HK-2 (cell line): ENCODE measurements around the gene GRIK2.
"Not testable (repeated sequence)": the region's sequence is repeated elsewhere in the genome, so short reads cannot be mapped to it uniquely, and the experiment has no call there.

ENCODE experiments used
- DNase-seq: peaks from one replicate; pipeline ENCODE4 v3.0.0-alpha.2; 2018; ENCODE audit not compliant: unreplicated experiment

Gene GRIK2

DNA sequence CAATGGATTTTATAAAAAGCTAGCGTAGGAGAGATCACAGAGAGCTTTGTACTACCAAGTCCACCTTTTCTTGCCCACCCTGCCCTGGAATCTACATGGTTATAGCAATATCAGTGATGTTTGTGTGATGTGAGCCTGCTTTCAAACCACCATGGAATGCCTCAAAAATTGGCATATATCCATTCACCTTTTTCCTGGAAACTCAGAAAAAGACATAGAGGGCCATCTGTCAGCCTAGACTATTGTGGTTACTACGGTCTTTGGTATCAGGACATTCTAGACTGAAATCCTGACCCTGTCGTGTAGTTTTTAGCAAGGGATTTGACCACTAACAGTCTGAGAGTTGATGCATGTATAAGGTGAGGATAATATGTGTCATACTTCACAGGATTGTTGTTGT is 239.6 kb downstream of the GRIK2 start:
- no peak for DNase-seq

GRCh38 chr6:101638865-101639264 is 245.4 kb downstream of the GRIK2 start:
- not testable (repeated sequence) for DNase-seq

GRCh38 chr6:101640131-101640530 is 246.6 kb downstream of the GRIK2 start:
- DNase-seq, result no peak

DNA sequence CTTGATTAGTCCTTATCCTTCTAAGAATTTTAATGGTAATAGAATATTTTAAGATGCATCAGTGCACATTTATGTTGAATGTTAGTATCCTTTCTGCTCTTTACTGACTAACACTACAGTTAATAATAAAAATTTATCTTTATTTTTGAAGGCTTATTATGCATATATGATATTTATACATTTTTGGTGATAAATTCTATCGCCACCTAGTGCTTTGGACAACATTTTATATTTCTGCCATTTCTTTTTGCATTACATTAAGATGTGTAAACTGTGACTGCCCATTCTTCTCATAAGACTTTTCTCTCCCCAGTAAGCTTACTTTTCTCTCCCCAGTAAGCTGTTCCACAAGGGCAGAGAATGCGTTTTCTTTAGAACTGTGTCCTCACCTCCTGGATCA is 252.3 kb downstream of the GRIK2 start:
- no peak for DNase-seq

GRCh38 chr6:101650402-101651100 is 257.0 kb downstream of the GRIK2 start:
- no peak for DNase-seq

- no peak for DNase-seq
Observed at GRCh38 chr6:101652079-101652478, 258.6 kb downstream of the GRIK2 start.

- no peak for DNase-seq
Observed at GRCh38 chr6:101655109-101655508, 261.6 kb downstream of the GRIK2 start.

- DNase-seq, result no peak
Observed at GRCh38 chr6:101662111-101662897, 268.8 kb downstream of the GRIK2 start.

DNA sequence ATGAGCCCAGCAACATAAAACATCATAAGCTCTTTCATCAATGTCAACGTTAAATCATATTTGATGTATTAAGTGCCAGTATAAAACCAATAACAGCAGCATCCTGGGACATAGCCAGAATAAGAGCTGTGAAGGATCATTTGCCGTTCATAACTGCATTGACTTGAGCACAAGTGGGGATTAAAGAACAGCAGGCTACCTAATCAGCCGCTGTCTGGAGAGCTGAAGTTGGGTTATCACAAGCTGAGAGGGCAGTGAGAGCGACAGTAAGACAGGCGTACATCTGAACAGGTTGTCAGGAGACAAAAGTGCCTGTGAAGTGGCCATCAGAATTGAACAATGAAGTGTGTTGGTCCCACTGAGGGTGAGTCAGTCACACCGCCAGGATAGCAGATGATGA is 269.6 kb downstream of the GRIK2 start:
- DNase-seq, result no peak

GRCh38 chr6:101666256-101666655 is 272.7 kb downstream of the GRIK2 start:
- peak; percentile 16 for DNase-seq

DNA sequence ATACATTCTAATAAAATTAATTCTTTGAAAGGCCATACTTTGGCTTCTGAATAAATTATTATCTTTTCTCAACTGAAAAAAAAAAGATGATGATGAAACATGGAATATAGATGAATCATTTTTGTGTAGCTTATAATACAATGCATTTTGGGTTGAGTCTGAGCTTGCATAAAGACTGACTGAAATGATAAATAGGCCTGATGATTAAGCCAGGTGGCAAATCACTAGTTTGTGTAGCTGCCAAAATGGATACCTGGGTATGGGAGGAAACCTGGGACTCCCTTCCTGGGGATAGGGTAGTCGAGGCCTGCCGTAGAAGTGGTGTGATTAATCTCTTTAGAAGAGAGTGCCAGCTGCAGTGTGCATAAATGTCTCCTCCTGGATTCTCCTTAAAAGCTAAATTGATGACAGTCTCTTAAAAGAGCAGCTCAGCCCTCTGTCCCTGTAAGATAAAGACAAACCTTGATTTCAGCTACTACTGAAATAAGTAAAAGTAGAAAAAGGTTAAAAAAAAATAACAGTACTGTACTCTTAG is 275.1 kb downstream of the GRIK2 start:
- no peak for DNase-seq

- DNase-seq, result no peak
Observed at GRCh38 chr6:101676187-101676586, 282.7 kb downstream of the GRIK2 start.

DNA sequence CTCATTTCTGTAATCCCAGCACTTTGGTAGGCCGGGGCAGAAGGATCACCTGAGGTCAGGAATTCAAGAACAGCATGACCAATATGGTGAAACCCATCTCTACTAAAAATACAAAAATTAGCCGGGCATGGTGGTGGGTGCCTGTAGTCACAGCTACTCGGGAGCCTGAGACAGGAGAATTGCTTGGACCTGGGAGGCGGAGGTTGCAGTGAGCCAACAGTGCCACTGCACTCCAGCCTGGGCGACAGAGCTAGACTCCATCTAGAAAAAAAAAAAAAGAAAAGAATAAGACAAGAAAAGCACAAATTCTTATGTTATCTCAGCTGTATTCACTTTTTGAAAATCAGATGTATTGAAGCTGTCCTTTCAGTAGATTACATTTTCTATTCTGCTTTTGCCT is 289.4 kb downstream of the GRIK2 start:
- DNase-seq, result no peak

DNA sequence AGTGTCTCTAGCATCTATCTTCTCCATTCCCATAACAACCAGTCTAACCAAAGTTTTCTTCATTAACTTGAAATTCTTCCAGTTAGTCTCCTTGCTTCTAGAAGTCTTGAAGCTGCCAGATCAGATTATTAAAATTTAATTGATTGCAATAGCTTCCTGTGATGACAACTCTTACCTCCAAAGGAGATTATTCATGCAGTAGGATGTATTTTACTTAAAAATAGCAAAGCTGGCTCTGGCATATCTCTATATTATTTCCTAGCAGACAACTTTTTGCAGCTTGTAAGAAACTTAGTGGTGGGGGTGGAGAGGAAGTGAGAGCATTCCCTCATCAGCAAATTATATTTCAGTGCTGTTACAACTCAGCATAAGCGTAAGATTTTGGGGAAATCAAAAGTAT is 290.4 kb downstream of the GRIK2 start:
- DNase-seq, result no peak

DNA sequence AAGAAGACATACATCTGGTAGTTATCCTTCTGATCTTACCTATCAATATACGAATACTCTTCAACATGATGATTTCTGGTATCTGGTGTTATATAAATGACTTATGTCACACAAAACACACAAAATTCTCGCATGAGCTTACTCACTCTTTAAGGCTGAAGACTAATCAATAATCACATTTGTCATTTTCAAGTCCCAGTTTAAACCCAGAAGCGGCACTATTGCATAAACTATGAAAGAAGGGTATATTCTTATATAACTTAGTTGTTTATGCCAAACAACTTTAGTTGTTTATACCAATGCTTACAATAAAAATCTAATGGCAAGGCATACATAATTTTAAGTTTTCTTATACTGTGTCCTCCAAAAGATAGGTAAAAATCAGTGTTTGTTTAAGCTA is 293.1 kb downstream of the GRIK2 start:
- DNase-seq, result no peak

- DNase-seq, result no peak
Observed at GRCh38 chr6:101689156-101689555, 295.6 kb downstream of the GRIK2 start.

- DNase-seq, result no peak
Observed at GRCh38 chr6:101689695-101690094, 296.2 kb downstream of the GRIK2 start.

GRCh38 chr6:101700655-101701054 is 307.1 kb downstream of the GRIK2 start:
- no peak for DNase-seq

GRCh38 chr6:101703311-101703710 is 309.8 kb downstream of the GRIK2 start:
- no peak for DNase-seq

DNA sequence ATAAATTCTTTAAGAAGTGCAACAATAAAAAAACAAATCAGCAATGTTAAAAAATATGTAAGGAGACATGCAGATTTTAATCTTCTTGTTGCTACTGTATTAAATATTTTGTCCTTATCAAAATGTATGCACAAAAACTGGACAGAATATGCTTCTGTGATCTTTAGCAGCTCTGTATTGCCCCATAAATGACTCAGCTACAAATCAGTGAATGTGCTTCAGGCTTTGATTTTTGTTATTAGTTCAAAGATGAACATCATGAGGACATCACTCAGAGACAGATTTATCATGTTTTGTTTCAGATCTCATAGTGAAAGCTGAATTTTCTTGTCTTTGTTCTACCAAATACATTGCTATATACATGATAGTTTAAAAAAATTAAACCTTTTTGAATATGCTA is 312.4 kb downstream of the GRIK2 start:
- no peak for DNase-seq

DNA sequence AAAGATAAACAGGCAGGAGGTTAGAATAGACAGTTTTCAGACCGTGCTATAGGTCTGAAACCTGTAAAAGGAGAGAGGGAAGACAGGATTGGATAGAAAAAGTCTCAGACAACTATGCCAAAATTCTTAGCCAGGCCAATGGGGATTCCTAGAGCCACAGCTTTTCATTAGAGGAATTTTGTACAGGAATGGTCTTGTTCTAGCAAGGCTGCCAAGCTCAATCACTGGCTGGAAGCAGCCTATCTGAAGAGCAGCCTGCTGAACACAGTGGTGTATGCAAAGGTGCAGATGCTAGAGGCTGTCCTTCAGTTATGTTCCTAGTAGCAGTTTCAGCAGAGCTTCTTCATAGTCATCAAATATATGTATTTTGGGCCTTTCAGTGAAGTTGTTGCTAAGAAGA is 313.1 kb downstream of the GRIK2 start:
- DNase-seq, result no peak

DNA sequence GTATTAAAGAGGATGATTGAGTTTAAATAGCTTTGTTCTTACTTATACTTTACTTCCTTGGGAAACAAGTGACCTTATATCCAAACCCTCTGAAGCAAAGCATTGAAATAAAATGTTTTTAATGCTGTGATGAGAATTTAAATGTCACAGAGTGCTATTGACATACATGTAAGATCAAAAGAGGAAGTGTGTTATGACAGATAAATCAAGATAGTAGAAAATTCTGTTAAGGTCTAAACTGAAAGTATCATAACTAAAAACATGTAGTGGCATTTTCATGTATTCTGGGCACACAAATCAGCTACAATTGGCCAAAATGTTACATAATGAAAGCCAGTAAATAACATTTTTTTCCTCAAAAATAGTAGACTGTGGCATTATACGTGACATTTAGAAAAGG is 318.0 kb downstream of the GRIK2 start:
- DNase-seq, result no peak

- DNase-seq, result no peak
Observed at GRCh38 chr6:101716387-101716786, 322.9 kb downstream of the GRIK2 start.
